ENCODE measurements around the gene STARD13. TPM values are rescaled to one million over a fixed set of nuclear protein-coding genes. Genes with fewer than 3 reads are reported as not detected.

STARD13 gene
- total and polyA plus RNA-seq, 2 donors, result 26.7 to 67.8 TPM

- H3K4me1 ChIP-seq (ENCODE audit: insufficient read depth), result no peaks in the 10 kb centered on the region
- no peak for DNase-seq (ENCODE audit: extremely low spot score)
- H3K27ac ChIP-seq (ENCODE audit: low read depth), result peak overlapping the region; percentile 18
- no peak overlapping the region for H3K4me3 ChIP-seq (ENCODE audit: low read depth, low read length)
- WGBS, result 45% methylated on average over 12 of the region's 12 CpGs
- H3K36me3 ChIP-seq (ENCODE audit: insufficient read depth), result no peaks in the 10 kb centered on the region
Observed at GRCh38 chr13:33228648-33229445, 56.7 kb downstream of the STARD13 start.

- 89% methylated on average over 7 of the region's 7 CpGs for WGBS
- no peaks in the 10 kb centered on the region for H3K36me3 ChIP-seq (ENCODE audit: insufficient read depth)
- no peak overlapping the region for H3K4me3 ChIP-seq (ENCODE audit: low read depth, low read length)
- no peak for DNase-seq (ENCODE audit: extremely low spot score)
- no peaks in the 10 kb centered on the region for H3K4me1 ChIP-seq (ENCODE audit: insufficient read depth)
- H3K27ac ChIP-seq (ENCODE audit: low read depth), result no peak overlapping the region
Observed at GRCh38 chr13:33227927-33228647, 57.5 kb downstream of the STARD13 start.

GRCh38 chr13:33224686-33225085, 60.9 kb downstream of the STARD13 start:
- H3K27ac ChIP-seq (ENCODE audit: low read depth), result no peak overlapping the region
- no peak for DNase-seq (ENCODE audit: extremely low spot score)
- H3K36me3 ChIP-seq (ENCODE audit: insufficient read depth), result no peaks in the 10 kb centered on the region
- 62% methylated on average over 3 of the region's 3 CpGs for WGBS
- H3K4me1 ChIP-seq (ENCODE audit: insufficient read depth), result no peaks in the 10 kb centered on the region
- no peak overlapping the region for H3K4me3 ChIP-seq (ENCODE audit: low read depth, low read length)

GRCh38 chr13:33224191-33224590, 61.4 kb downstream of the STARD13 start:
- H3K4me1 ChIP-seq (ENCODE audit: insufficient read depth), result no peaks in the 10 kb centered on the region
- WGBS, result 98% methylated on average over 1 of the region's 1 CpG
- DNase-seq (ENCODE audit: extremely low spot score), result no peak
- H3K27ac ChIP-seq (ENCODE audit: low read depth), result no peak overlapping the region
- H3K36me3 ChIP-seq (ENCODE audit: insufficient read depth), result no peaks in the 10 kb centered on the region
- no peak overlapping the region for H3K4me3 ChIP-seq (ENCODE audit: low read depth, low read length)

GRCh38 chr13:33219926-33220325, 65.6 kb downstream of the STARD13 start:
- H3K27ac ChIP-seq (ENCODE audit: low read depth), result no peak overlapping the region
- no peaks in the 10 kb centered on the region for H3K4me1 ChIP-seq (ENCODE audit: insufficient read depth)
- WGBS, result 93% methylated on average over 1 of the region's 1 CpG
- H3K36me3 ChIP-seq (ENCODE audit: insufficient read depth), result no peaks in the 10 kb centered on the region
- DNase-seq (ENCODE audit: extremely low spot score), result no peak
- no peak overlapping the region for H3K4me3 ChIP-seq (ENCODE audit: low read depth, low read length)

- no peaks in the 10 kb centered on the region for H3K4me1 ChIP-seq (ENCODE audit: insufficient read depth)
Observed at GRCh38 chr13:33218426-33218825, 67.1 kb downstream of the STARD13 start.

GRCh38 chr13:33218020-33218419, 67.5 kb downstream of the STARD13 start:
- 71% methylated on average over 4 of the region's 4 CpGs for WGBS
- DNase-seq (ENCODE audit: extremely low spot score), result no peak
- Histone ChIP-seq H3K27ac (ENCODE audit: low read depth) (no peak overlapping the region), H3K4me3 (ENCODE audit: low read depth, low read length) (no peak overlapping the region), H3K4me1 (ENCODE audit: insufficient read depth) (no peaks in the 10 kb centered on the region), H3K36me3 (ENCODE audit: insufficient read depth) (no peaks in the 10 kb centered on the region)

More at GRCh38 chr13:33218426-33218825, 67.1 kb downstream of the STARD13 start:
- Histone ChIP-seq H3K4me3 (ENCODE audit: low read depth, low read length) (no peak overlapping the region), H3K36me3 (ENCODE audit: insufficient read depth) (no peaks in the 10 kb centered on the region), H3K27ac (ENCODE audit: low read depth) (no peak overlapping the region)
- DNase-seq (ENCODE audit: extremely low spot score), result no peak
- 91% methylated on average over 1 of the region's 1 CpG for WGBS

- no peak overlapping the region for H3K27ac ChIP-seq (ENCODE audit: low read depth)
- no peak for DNase-seq (ENCODE audit: extremely low spot score)
- H3K4me3 ChIP-seq (ENCODE audit: low read depth, low read length), result no peak overlapping the region
- no peaks in the 10 kb centered on the region for H3K36me3 ChIP-seq (ENCODE audit: insufficient read depth)
- no peaks in the 10 kb centered on the region for H3K4me1 ChIP-seq (ENCODE audit: insufficient read depth)
- WGBS, result 73% methylated on average over 3 of the region's 3 CpGs
Observed at GRCh38 chr13:33217256-33217655, 68.3 kb downstream of the STARD13 start.

- Histone ChIP-seq H3K27ac (ENCODE audit: low read depth) (no peak overlapping the region), H3K4me1 (ENCODE audit: insufficient read depth) (no peaks in the 10 kb centered on the region), H3K4me3 (ENCODE audit: low read depth, low read length) (no peak overlapping the region)
Observed at GRCh38 chr13:33213797-33214196, 71.8 kb downstream of the STARD13 start.

GRCh38 chr13:33213024-33213768, 72.4 kb downstream of the STARD13 start:
- Histone ChIP-seq H3K4me3 (ENCODE audit: low read depth, low read length) (no peak overlapping the region), H3K36me3 (ENCODE audit: insufficient read depth) (no peaks in the 10 kb centered on the region), H3K4me1 (ENCODE audit: insufficient read depth) (no peaks in the 10 kb centered on the region), H3K27ac (ENCODE audit: low read depth) (no peak overlapping the region)
- 46% methylated on average over 6 of the region's 6 CpGs for WGBS
- no peak for DNase-seq (ENCODE audit: extremely low spot score)

More at GRCh38 chr13:33213797-33214196, 71.8 kb downstream of the STARD13 start:
- DNase-seq (ENCODE audit: extremely low spot score), result no peak
- WGBS, result 23% methylated on average over 6 of the region's 6 CpGs
- H3K36me3 ChIP-seq (ENCODE audit: insufficient read depth), result no peaks in the 10 kb centered on the region

GRCh38 chr13:33212396-33212795, 73.2 kb downstream of the STARD13 start:
- no peak for DNase-seq (ENCODE audit: extremely low spot score)
- Histone ChIP-seq H3K36me3 (ENCODE audit: insufficient read depth) (no peaks in the 10 kb centered on the region), H3K4me3 (ENCODE audit: low read depth, low read length) (no peak overlapping the region), H3K4me1 (ENCODE audit: insufficient read depth) (no peaks in the 10 kb centered on the region), H3K27ac (ENCODE audit: low read depth) (no peak overlapping the region)
- 96% methylated on average over 3 of the region's 3 CpGs for WGBS

- 67% methylated on average over 2 of the region's 2 CpGs for WGBS
- no peak overlapping the region for H3K4me3 ChIP-seq (ENCODE audit: low read depth, low read length)
- H3K27ac ChIP-seq (ENCODE audit: low read depth), result no peak overlapping the region
- H3K4me1 ChIP-seq (ENCODE audit: insufficient read depth), result no peaks in the 10 kb centered on the region
- DNase-seq (ENCODE audit: extremely low spot score), result no peak
- H3K36me3 ChIP-seq (ENCODE audit: insufficient read depth), result no peaks in the 10 kb centered on the region
Observed at GRCh38 chr13:33210090-33210489, 75.5 kb downstream of the STARD13 start.

GRCh38 chr13:33208290-33209220, 77.0 kb downstream of the STARD13 start:
- H3K27ac ChIP-seq (ENCODE audit: low read depth), result no peak overlapping the region
- 75% methylated on average over 6 of the region's 6 CpGs for WGBS
- H3K4me1 ChIP-seq (ENCODE audit: insufficient read depth), result no peaks in the 10 kb centered on the region
- no peak overlapping the region for H3K4me3 ChIP-seq (ENCODE audit: low read depth, low read length)
- no peaks in the 10 kb centered on the region for H3K36me3 ChIP-seq (ENCODE audit: insufficient read depth)
- DNase-seq (ENCODE audit: extremely low spot score), result no peak

Measured in urinary bladder (tissue), 4 donors.